C4-2B (cell line): ENCODE results near the gene PDE1A.

Experiments
- H3K27ac ChIP-seq: fragments of 450-650 bp; 2 replicates; pipeline ENCODE4 v1.5.1; 2017
- CTCF ChIP-seq: fragments of 450-650 bp; conservative IDR thresholded peaks from 2 replicates; pipeline ENCODE4 v1.5.1; 2017; ENCODE audit warnings: mild to moderate bottlenecking
- ZFX ChIP-seq: fragments of 450-650 bp; IDR thresholded peaks from 2 replicates; pipeline ENCODE4 v1.6.1; 2017

Gene PDE1A

DNA sequence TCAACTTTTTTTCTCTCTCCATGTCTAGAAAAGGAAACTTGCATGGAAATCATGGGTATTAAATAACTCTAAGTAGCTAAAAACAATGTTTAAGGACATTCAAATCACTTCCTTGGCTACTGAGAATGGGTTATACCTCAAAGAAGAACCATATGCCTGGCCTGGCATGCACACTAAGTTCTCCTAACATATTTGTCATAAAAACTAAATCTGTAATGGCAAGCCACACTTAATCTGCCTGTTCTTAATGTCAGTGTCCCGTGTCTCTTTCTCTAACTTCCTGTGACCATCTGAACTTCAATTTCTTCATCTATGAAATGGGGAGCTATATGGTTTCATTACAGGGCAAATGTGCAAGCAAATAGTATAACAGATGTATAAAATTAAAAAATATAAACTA is 11.1 kb downstream of the PDE1A start:
- TF ChIP-seq ZFX = no peak
- no peak for TF ChIP-seq CTCF
- no peak overlapping the region for H3K27ac ChIP-seq

DNA sequence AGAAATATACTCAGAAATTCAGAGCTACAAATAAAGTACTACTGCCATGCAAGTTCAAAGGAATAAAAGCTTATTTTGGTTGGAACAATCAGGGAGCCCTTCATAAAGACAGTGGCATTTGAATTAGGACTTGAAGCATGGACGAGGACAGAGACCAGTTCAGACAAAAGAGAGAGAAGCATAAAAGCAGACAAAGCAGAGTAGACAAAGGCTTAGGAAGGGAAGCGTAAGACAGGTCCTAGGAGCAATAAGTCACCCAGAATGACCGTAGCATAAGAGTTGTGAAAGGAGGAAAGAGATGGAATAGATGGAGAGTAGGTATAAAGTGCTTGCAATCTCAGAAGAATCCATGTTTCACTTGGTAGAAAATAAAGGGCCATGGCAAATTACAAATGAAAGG is 14.0 kb downstream of the PDE1A start:
- no peak overlapping the region for H3K27ac ChIP-seq
- no peak for TF ChIP-seq ZFX
- TF ChIP-seq CTCF = no peak

DNA sequence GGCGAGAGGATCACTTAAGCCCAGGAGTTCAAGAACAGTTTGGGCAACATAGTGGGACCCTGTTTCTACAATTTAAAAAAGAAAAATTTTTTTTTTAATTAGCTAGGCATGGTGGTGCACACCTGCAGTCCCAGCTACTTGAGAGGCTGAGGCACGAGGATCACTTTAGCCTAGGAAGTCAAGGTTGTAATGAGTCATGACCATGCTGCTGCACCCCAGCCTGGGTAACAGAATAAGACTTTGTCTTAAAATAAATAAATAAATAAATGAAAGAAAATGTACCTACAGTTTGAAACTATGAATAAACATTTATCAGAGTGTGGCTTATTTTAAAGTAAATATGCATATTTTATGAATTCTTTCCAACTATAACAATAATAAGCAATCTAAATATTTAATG is 16.7 kb downstream of the PDE1A start:
- no peak overlapping the region for H3K27ac ChIP-seq
- TF ChIP-seq ZFX = no peak
- TF ChIP-seq CTCF = no peak

DNA sequence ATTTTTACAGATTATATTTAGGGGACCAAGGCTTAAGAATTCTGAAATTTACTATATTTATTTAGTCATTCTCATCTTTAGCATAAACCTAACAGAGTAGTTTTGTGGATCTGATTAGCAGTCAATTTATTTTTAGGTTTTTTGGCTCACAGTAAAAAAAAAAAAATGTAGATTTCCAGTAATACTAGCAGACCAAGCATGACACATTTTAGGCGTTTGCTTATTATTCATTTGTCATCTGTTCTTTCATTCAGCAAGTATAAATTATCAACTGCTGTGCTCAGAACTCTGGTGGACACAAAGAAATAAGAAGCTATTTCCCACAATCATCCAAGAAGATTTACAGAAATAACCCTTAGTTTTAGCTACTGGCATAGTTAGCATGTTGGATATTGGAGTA is 20.6 kb downstream of the PDE1A start:
- H3K27ac ChIP-seq = no peak overlapping the region
- TF ChIP-seq ZFX = no peak
- no peak for TF ChIP-seq CTCF

DNA sequence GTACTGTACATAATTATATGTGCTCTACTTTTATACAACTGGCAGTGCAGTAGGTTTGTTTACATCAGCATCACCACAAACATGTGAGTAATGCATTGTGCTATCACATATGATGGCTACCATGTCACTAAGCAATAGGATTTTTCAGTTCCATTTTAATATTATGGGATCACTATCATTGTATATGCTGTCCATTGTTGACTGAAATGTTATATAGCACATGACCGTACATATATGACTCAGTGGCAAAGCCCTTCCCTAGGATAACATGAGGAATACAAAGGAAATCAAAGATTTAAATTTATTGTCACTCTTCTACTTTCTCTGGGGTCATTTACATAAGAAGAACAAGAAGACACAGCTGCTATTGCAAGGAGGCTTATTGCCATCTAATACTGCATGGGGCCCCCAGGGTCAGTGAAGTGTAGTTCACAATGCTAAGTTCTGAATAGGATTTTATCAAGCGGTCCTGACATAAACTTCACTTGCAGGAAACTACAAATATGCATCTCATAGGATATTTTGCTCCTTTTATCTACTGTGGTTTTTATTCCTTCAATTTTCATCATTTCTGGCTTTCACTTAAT is 21.8 kb downstream of the PDE1A start:
- H3K27ac ChIP-seq = no peak overlapping the region
- TF ChIP-seq ZFX (no peak), CTCF (no peak)

DNA sequence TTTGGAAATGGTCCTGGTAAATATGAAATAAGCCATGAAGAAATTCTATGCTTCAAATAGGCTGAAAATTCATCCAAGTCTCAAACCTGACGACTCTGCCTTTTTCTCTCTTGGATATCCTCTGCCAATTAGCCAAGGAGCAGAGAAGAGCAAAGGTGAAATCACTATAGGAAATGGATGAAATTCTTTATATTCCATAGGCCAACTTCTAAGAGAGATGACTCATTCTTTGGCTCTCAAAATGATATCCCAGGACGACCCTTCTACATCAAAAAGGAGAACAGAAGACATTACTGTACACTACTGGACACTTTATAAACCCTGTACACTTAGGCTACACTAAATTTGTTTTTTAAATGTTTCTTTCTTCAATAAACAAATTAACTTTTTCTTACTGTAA is 22.7 kb downstream of the PDE1A start:
- no peak overlapping the region for H3K27ac ChIP-seq
- no peak for TF ChIP-seq ZFX
- no peak for TF ChIP-seq CTCF

- TF ChIP-seq CTCF (no peak), ZFX (no peak)
- H3K27ac ChIP-seq = no peak overlapping the region
Observed at GRCh38 chr2:182393270-182393760, 33.5 kb downstream of the PDE1A start.
